Activated CD4-positive, alpha-beta memory T cell treated with anti-CD3 and anti-CD28 coated beads, Interleukin-2, amount 10 ng/mL, durations not matched to agents 7 days and 5 days (primary cell): Measurements from ENCODE around the gene PLCXD1. TPM values are rescaled to one million over a fixed set of nuclear protein-coding genes. Genes with fewer than 3 reads are reported as not detected.
A peak's percentile ranks its signal among the peaks of the same experiment; 100 is the strongest.

ENCODE experiments used
- CTCF ChIA-PET: fragments of 350-600 bp; sonication (Branson Sonifier 250); formaldehyde crosslinking; loops from one replicate; lab custom pipeline; 2021; ENCODE audit warnings: antibody characterized with exemption, inconsistent platforms; lab: Charles Lee
- POLR2A ChIA-PET: fragments of 350-600 bp; sonication (Branson Sonifier 250); formaldehyde crosslinking; loops from one replicate; lab custom pipeline; 2021; ENCODE audit warnings: antibody characterized with exemption; lab: Charles Lee
- DNase-seq: peaks from one replicate; pipeline ENCODE4 v3.0.0-alpha.2; 2020
- H3K27ac Mint-ChIP-seq: one replicate; pipeline ENCODE4 v1.8.0; 2021; ENCODE audit warnings: mild to moderate bottlenecking, mixed read lengths
- H3K27me3 Mint-ChIP-seq: one replicate; pipeline ENCODE4 v1.8.0; 2021; ENCODE audit warnings: mixed read lengths
- H3K36me3 Mint-ChIP-seq: one replicate; pipeline ENCODE4 v1.8.0; 2021; ENCODE audit warnings: low read depth, mixed read lengths
- H3K4me1 Mint-ChIP-seq: one replicate; pipeline ENCODE4 v1.8.0; 2021; ENCODE audit warnings: mixed read lengths
- H3K4me3 Mint-ChIP-seq: one replicate; pipeline ENCODE4 v1.8.0; 2021; ENCODE audit warnings: mild to moderate bottlenecking, mixed read lengths
- H3K9me3 Mint-ChIP-seq: one replicate; pipeline ENCODE4 v1.8.0; 2021; ENCODE audit warnings: mixed read lengths
- total RNA-seq, 2 experiments: library from RNA; stranded (reverse); gene quantifications; one replicate each; pipeline ENCODE4 v1.2.3, GENCODE V29; 2021

PLCXD1 gene
- total RNA-seq, 2 experiments from 2014 or later, result 34.5 to 35.5 TPM

DNA sequence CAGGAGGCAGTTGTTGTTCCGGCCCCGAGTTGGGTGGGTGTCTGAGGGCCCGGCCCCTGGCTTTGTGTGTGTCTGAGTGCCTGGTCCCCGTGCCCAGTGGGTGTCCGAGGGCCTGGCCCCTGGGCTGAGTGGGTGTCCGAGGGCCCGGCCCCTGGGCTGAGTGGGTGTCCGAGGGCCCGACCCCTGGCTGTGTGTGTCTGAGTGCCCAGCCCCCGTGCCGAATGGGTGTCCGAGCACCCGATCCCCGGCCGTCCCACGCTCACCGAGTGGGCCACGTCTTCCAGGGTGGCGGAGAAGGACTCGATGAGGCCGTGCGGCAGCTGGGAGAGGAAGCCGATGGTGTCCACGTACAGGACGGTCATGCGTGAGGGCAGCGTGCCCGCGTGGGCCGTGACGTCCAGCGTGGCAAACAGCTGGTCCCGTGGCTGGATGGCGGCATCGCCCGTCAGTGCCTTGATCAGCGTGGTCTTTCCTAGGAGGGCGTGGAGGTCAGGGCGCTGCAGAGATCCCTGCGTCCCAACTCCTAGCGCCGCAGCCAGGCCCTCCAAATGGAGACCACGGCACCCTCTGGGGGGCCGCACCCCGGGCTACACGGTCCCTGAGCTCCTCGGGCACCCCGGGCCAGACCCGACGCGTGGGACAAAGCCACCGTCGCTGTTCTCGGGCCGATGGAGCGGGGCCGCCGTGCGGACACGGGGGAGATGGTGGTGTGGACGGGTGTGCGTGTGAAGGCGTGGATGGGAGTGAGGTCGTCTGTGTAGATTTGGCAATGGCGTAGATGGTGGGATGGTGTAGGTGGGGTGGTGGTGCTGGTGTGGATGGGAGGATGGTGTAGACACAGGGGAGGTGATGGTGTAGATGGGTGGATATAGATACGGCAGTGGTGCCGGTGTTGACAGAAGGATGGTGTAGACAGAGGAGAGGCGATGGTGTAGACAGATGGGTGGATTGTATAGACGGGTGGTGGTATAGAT is 30.3 kb downstream of the PLCXD1 start:
- Mint-ChIP-seq H3K27me3 (no peaks in the 10 kb centered on the region), H3K9me3 (no peaks in the 10 kb centered on the region), H3K4me3 (no peak overlapping the region), H3K36me3 (peaks cover 47% of the 10 kb centered on the region), H3K27ac (no peak overlapping the region), H3K4me1 (no peaks in the 10 kb centered on the region)
- no peak for DNase-seq
- ChIA-PET CTCF (no interaction called here), POLR2A (no interaction called here)

DNA sequence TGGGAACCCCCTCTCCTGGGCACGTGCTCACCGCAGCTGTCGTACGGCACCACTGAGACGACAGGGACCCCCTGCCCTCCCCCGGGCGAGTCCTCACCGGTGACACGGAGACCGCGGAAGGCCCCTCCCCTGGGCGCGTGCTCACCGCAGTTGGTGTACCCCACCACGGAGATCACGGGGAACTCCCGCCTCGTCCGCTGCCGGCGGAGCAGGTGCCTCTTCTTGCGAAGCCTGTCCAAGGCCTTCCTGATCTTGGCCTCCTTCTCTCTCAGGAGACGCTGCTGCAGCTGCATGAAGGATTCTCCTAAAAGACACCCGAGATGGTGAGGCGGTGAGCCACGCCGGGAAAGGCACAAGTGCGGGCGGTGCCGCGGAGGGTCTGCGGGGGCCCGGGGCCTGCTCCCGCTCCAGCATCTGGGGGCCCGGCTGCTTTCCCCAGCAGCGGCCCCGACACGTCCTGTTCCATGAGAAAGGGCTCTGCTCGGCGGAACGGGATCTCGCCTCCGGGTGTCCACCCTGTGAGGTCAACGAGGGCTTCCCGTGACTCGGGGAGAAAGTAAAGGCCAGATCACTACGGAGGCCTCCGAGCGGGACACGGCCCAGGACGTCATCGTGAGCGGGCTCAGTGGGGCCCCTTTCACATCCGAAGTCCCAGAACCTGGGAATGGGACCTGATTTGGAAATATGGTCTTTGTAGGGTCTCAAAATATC is 31.6 kb downstream of the PLCXD1 start:
- Mint-ChIP-seq H3K27me3 (no peaks in the 10 kb centered on the region), H3K9me3 (no peaks in the 10 kb centered on the region), H3K4me3 (no peak overlapping the region), H3K36me3 (peaks cover 40% of the 10 kb centered on the region), H3K27ac (no peak overlapping the region), H3K4me1 (peaks cover 6% of the 10 kb centered on the region)
- no peak for DNase-seq
- ChIA-PET POLR2A (no interaction called here), CTCF (no interaction called here)

- no peak overlapping the region for H3K27ac Mint-ChIP-seq
- no peak for DNase-seq
- peaks cover 33% of the 10 kb centered on the region for H3K36me3 Mint-ChIP-seq
- peaks cover 9% of the 10 kb centered on the region for H3K4me1 Mint-ChIP-seq
- H3K27me3 Mint-ChIP-seq, result no peaks in the 10 kb centered on the region
- no peak overlapping the region for H3K4me3 Mint-ChIP-seq
- H3K9me3 Mint-ChIP-seq, result no peaks in the 10 kb centered on the region
- POLR2A ChIA-PET, result no interaction called here
- CTCF ChIA-PET, result no interaction called here
These were observed 32.4 kb downstream of the PLCXD1 start for GRCh38 chrX:313546-313945.

DNA sequence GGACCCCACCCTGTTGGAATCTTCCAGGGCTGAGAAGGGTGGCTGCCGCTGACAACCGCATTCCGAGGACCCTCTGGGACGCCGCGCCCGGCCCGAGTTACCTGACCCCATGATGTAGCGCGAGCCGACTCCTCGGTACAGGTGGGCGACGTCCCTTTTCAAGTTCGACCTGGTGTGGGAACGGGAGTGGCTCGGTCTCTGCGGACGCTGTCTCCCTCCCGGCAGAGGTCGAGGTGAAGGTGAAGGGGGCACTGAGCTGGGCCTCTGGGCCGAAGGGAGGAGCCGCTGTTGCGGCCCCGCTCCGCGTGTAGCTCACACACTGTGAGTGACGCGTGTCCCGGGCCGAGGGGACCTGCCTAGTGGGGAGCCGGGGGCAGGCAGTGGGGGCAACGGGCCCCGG is 32.9 kb downstream of the PLCXD1 start:
- Mint-ChIP-seq H3K27me3 (no peaks in the 10 kb centered on the region), H3K27ac (no peak overlapping the region), H3K4me1 (peaks cover 9% of the 10 kb centered on the region), H3K4me3 (no peak overlapping the region), H3K9me3 (no peaks in the 10 kb centered on the region), H3K36me3 (peaks cover 31% of the 10 kb centered on the region)
- DNase-seq, result no peak
- POLR2A ChIA-PET, result no interaction called here
- CTCF ChIA-PET, result no interaction called here

GRCh38 chrX:314781-315595 is 33.8 kb downstream of the PLCXD1 start:
- Mint-ChIP-seq H3K36me3 (peaks cover 26% of the 10 kb centered on the region), H3K4me3 (no peak overlapping the region), H3K27me3 (no peaks in the 10 kb centered on the region), H3K9me3 (no peaks in the 10 kb centered on the region), H3K4me1 (peaks cover 9% of the 10 kb centered on the region), H3K27ac (no peak overlapping the region)
- POLR2A ChIA-PET, result no interaction called here
- DNase-seq, result no peak
- CTCF ChIA-PET, result no interaction called here

GRCh38 chrX:316351-317325 is 35.5 kb downstream of the PLCXD1 start:
- Mint-ChIP-seq H3K36me3 (peaks cover 20% of the 10 kb centered on the region), H3K27me3 (no peaks in the 10 kb centered on the region), H3K4me1 (peaks cover 14% of the 10 kb centered on the region), H3K4me3 (peak overlapping the region; percentile 24), H3K9me3 (no peaks in the 10 kb centered on the region), H3K27ac (peak overlapping the region; percentile 44)
- ChIA-PET CTCF (no interaction called here), POLR2A (no interaction called here)
- DNase-seq, result no peak

- Mint-ChIP-seq H3K9me3 (no peaks in the 10 kb centered on the region), H3K4me1 (peaks cover 16% of the 10 kb centered on the region), H3K36me3 (peaks cover 12% of the 10 kb centered on the region), H3K27ac (peak overlapping the region; percentile 98), H3K4me3 (peak overlapping the region; percentile 86), H3K27me3 (peaks cover 2% of the 10 kb centered on the region)
- DNase-seq, result no peak
- ChIA-PET CTCF (no interaction called here), POLR2A (no interaction called here)
These were observed 36.4 kb downstream of the PLCXD1 start for GRCh38 chrX:317424-318067.

DNA sequence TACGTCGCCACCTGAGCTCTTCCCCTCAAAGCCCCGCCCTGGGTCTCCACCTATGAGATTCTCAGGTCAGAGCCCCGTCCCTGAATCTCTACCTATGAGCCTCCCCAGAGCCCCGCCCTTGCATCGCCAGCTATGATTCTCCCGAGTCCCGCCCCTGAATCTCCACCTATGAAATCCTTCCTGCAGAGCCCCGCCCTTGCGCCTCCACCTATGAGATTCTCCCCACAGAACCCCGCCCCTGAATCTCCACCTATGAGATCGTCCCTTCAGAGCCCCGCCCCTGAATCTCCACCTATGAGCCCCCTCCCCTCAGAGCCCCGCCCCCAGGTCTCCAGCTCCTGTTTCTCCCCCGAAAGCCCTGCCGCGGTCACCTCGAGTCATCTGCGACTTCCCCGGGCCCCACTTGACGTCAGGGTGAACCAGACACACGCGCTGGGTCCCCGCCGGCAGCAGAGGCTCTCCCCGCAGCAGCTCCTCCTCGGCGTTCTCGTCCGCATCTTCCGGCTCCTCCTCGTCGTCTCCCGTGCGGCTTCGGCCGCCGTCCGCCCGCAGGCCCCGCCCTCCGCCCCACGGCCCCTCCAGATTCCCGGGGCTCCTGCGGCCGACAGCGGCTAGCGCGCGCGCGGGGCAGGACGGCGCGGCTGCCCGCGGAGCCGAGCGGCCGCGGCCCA is 37.0 kb downstream of the PLCXD1 start:
- H3K4me1 Mint-ChIP-seq, result peaks cover 23% of the 10 kb centered on the region
- no peaks in the 10 kb centered on the region for H3K9me3 Mint-ChIP-seq
- peak overlapping the region; percentile 86 for H3K4me3 Mint-ChIP-seq
- ChIA-PET POLR2A (no interaction called here), CTCF (no interaction called here)
- peaks cover 3% of the 10 kb centered on the region for H3K27me3 Mint-ChIP-seq
- DNase-seq, result peak; percentile 99
- peaks cover 10% of the 10 kb centered on the region for H3K36me3 Mint-ChIP-seq
- H3K27ac Mint-ChIP-seq, result peak overlapping the region; percentile 98

DNA sequence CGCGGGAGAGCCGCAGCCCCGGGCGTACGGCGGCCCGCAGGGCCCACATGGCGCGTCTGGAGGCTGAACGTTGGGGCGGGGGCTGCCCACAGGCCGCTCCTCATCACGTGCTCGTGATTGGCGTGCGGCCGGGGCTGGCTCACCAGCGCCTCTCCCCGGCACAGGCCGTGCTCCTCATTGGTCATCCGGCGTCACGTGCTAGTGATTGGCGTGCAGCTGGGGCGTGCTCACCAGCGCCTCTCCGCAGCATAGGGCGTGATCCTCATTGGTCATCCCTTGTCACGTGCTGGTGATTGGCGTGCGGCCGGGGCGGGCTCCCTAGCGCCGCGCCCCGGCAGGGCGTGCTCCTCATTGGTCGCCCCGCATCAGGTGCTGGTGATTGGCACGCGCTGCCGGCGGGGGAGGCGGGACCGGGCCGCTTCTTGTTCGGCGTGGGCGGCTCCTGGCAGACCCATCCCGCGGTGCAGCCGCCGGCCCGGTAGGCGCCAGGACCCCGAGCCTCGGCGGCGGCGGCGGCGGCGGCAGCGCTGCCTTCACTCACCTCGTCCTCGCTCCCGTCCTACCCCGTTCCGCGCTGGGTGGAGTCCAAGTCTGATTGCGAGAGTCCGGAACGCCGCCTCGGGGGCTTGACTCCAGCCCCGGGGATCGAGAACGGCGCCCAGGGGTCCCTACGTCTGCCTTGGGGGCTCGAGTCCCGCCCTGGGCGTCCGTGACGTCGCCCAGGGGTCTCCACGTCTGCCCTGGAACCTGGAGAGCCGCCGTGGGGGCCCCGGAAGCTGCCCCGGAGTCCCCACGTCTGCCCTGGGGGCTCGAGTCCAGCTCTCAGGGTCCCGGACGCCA is 37.8 kb downstream of the PLCXD1 start, which contains the start of gene GTPBP6:
Gene GTPBP6, minus strand, starts transcription at position 58 of the 840 bp plus-strand sequence. Its CDS starts 9 bp downstream, at position 49.
- ChIA-PET POLR2A (no interaction called here), CTCF (no interaction called here)
- Mint-ChIP-seq H3K36me3 (peaks cover 3% of the 10 kb centered on the region), H3K9me3 (no peaks in the 10 kb centered on the region), H3K27me3 (peaks cover 3% of the 10 kb centered on the region), H3K4me1 (peaks cover 26% of the 10 kb centered on the region), H3K4me3 (peak within 1 kb of the TSS; percentile 86), H3K27ac (peak within 1 kb of the TSS; percentile 98)
- DNase-seq, result peak; percentile 99

DNA sequence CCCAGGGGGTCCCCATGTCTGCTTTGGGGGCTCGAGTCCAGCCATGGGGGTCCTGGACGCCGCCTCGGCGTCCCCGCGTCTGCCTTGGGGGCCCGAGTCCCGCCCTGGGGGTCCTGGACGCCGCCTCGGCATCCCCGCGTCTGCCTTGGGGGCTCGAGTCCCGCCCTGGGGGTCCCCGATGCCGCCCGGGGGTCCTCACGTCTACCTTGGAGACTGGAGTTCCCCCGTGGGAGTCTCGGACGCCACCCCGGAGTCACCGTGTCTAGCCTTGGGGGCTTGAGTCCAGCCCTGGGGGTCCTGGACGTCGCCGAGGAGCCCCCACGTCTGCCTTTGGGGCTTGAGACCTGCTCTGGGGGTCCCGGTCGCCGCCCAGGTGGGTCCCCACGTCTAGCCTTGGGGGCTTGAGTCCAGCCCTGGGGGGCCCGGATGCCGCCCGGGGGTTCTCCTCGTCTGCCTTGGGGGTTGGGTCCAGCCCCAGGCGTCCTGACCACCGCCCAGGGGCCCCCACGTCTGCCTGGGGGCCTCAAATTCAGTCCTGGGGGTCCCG is 38.5 kb downstream of the PLCXD1 start:
- peaks cover 26% of the 10 kb centered on the region for H3K4me1 Mint-ChIP-seq
- peak; percentile 27 for DNase-seq
- H3K27ac Mint-ChIP-seq, result no peak overlapping the region
- POLR2A ChIA-PET, result no interaction called here
- H3K27me3 Mint-ChIP-seq, result peaks cover 3% of the 10 kb centered on the region
- H3K9me3 Mint-ChIP-seq, result no peaks in the 10 kb centered on the region
- peak overlapping the region; percentile 80 for H3K4me3 Mint-ChIP-seq
- CTCF ChIA-PET, result no interaction called here
- H3K36me3 Mint-ChIP-seq, result no peaks in the 10 kb centered on the region
